ENCODE measurements around the gene HSP90AB1. TPM values are rescaled to one million over a fixed set of nuclear protein-coding genes. Genes with fewer than 3 reads are reported as not detected.

HSP90AB1 gene
- total RNA-seq, 1 donor from 2014 or later = 1,294 TPM

DNA sequence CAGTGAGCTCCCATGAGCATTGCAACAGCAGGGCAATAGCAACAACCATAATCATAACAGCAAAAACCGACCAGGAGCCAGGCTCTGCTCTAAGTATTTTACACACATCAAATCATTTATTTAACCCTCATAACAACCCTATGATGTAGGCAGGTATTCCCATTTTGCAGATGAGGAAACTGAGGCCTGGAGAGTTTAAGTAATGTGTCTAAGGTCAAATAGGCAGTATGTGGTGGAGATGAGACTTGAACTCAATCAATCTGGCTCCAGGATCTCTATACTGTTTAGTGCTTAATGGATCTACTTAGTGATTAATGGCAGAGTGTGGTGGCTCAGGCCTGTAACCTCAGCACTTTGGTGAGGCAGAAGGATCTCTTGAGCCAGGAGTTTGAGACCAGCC lies 26.7 kb downstream of the HSP90AB1 start:
- Histone ChIP-seq H3K36me3 (ENCODE audit: control insufficient read depth, insufficient read depth, low read length) (no peaks in the 10 kb centered on the region), H3K4me3 (ENCODE audit: low read depth, low read length) (no peak overlapping the region), H3K27me3 (ENCODE audit: control insufficient read depth, insufficient read depth, low read length) (peaks cover 78% of the 10 kb centered on the region)
- TF ChIP-seq, protein P1, sequence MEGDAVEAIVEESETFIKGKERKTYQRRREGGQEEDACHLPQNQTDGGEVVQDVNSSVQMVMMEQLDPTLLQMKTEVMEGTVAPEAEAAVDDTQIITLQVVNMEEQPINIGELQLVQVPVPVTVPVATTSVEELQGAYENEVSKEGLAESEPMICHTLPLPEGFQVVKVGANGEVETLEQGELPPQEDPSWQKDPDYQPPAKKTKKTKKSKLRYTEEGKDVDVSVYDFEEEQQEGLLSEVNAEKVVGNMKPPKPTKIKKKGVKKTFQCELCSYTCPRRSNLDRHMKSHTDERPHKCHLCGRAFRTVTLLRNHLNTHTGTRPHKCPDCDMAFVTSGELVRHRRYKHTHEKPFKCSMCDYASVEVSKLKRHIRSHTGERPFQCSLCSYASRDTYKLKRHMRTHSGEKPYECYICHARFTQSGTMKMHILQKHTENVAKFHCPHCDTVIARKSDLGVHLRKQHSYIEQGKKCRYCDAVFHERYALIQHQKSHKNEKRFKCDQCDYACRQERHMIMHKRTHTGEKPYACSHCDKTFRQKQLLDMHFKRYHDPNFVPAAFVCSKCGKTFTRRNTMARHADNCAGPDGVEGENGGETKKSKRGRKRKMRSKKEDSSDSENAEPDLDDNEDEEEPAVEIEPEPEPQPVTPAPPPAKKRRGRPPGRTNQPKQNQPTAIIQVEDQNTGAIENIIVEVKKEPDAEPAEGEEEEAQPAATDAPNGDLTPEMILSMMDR (IDR thresholded peaks at IDR 0.05; ENCODE audit: insufficient read depth, low read length, poor library complexity, severe bottlenecking) = no peak
- DNase-seq (ENCODE audit: low read depth) = no peak

DNA sequence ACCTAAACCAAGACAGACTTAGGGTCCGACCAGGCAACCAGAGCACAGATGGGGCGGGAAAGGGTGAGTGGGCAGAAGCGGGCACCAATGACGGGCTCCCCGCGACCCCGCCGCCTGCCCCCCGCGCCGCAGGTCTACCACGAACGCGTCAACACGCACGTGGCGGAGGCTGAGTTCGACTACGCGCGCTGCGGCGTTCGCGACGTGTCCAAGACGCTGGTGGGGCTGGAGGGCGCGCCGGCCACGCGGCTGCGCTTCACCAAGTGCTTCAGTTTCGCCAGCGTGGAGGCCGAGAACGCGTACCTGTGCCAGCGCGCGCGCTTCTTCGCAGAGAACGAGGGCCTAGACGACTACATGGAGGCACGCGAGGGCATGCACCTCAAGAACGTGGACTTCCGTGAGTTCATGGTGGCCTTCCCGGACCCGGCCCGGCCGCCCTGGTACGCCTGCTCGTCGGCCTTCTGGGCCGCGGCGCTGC lies 28.4 kb downstream of the HSP90AB1 start:
- no peak for DNase-seq (ENCODE audit: low read depth)
- H3K27me3 ChIP-seq (ENCODE audit: control insufficient read depth, insufficient read depth, low read length) = peaks cover 63% of the 10 kb centered on the region
- TF ChIP-seq, protein P1 (IDR thresholded peaks at IDR 0.05; ENCODE audit: insufficient read depth, low read length, poor library complexity, severe bottlenecking) = no peak
- no peak overlapping the region for H3K4me3 ChIP-seq (ENCODE audit: low read depth, low read length)
- no peaks in the 10 kb centered on the region for H3K36me3 ChIP-seq (ENCODE audit: control insufficient read depth, insufficient read depth, low read length)

DNA sequence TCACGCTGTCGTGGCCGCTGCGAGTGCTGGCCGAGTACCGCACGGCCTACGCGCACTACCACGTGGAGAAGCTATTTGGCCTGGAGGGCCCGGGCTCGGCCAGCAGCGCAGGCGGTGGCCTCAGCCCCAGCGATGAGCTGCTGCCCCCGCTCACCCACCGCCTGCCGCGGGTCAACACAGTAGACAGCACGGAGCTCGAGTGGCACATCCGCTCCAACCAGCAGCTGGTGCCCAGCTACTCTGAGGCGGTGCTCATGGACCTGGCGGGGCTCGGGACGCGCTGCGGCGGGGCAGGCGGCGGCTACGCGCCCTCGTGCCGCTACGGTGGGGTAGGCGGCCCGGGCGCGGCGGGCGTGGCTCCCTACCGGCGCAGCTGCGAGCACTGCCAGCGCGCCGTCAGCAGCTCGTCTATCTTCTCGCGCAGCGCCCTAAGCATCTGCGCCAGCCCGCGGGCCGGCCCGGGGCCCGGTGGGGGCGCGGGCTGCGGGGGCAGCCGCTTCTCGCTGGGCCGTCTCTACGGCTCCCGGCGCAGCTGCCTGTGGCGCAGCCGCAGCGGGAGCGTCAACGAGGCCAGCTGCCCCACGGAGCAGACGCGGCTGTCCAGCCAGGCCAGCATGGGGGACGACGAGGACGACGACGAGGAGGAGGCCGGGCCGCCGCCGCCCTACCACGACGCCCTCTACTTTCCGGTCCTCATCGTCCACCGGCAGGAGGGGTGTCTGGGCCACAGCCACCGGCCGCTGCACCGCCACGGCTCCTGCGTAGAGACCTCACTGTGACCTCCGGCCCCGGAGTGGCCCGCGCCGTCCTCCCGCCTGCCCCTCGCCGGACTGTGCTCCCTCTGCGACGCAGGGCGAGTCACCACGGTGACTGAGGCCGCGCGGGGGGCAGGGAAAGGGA lies 29.1 kb downstream of the HSP90AB1 start:
- DNase-seq (ENCODE audit: low read depth) = no peak
- no peaks in the 10 kb centered on the region for H3K36me3 ChIP-seq (ENCODE audit: control insufficient read depth, insufficient read depth, low read length)
- H3K4me3 ChIP-seq (ENCODE audit: low read depth, low read length) = no peak overlapping the region
- H3K27me3 ChIP-seq (ENCODE audit: control insufficient read depth, insufficient read depth, low read length) = peaks cover 66% of the 10 kb centered on the region
- TF ChIP-seq, protein P1 (IDR thresholded peaks at IDR 0.05; ENCODE audit: insufficient read depth, low read length, poor library complexity, severe bottlenecking) = no peak

DNA sequence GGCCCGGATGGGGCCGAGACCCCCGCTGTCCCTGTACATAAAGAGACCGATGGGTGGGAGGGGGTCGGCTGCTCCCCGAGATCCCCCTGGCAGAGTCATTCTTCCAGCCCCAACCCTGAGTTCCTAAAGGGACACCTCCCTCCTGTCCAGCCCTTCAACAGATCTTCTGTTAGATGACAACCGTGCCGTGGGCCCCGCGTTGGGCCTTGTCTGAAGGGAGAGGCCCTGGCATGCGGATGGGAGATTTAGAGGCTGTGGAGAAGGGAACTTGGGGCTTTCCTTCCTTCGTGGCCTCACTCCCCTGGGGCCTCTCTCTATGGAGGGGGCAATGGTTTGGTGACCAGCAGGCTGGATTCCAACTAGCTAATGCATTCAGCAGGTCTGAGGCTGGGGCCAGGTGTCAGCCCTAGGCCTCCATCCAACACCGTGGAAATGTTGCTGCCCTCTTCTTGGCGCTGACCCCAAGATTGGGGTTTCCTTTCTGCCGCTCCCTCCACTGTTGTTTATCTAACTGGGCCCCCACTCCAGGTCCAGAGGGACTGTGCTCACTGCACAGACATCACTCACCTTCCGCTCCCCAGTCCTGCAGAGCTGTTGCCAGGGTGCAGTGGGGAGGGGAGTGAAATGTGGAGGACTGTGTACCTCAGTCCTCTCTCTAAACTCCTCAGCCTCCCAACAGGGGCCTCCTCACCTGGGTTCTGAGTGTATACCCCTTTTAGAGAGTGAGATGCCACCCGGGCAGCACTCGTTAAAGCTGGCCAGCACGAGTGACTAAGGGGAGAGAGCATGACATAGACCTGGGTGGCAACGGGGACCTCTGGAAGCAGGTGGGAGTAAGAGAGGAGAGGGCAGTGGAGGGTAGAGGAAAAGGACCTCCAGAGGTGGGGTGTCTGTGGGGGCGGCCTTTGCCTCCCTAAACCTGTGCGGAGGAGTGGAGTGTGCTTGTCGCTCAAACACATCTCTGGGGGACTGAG lies 30.1 kb downstream of the HSP90AB1 start:
- H3K27me3 ChIP-seq (ENCODE audit: control insufficient read depth, insufficient read depth, low read length) = peaks cover 57% of the 10 kb centered on the region
- TF ChIP-seq, protein P1 (IDR thresholded peaks at IDR 0.05; ENCODE audit: insufficient read depth, low read length, poor library complexity, severe bottlenecking) = no peak
- no peak overlapping the region for H3K4me3 ChIP-seq (ENCODE audit: low read depth, low read length)

DNA sequence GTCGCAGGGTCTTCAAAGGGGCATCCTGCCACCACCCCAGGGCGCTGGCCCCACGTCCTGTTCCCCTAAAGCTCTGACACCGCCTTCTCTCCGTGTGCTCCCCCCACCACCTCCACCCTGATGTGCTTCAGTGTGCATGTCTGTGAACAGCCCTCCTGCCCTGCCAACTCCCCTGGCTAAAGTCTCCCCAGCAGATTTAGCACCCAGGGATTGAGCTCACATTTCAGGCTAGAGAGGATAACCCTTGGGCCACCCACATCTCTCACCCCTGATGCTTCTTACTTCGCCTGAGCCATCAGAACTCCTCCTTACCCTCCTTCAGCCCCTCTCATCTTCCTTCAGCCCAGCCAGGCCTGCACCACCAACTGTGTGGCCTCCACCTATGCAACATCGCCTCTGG lies 30.9 kb downstream of the HSP90AB1 start:
- Histone ChIP-seq H3K36me3 (ENCODE audit: control insufficient read depth, insufficient read depth, low read length) (no peaks in the 10 kb centered on the region), H3K27me3 (ENCODE audit: control insufficient read depth, insufficient read depth, low read length) (peaks cover 55% of the 10 kb centered on the region), H3K4me3 (ENCODE audit: low read depth, low read length) (no peak overlapping the region)
- TF ChIP-seq, protein P1 (IDR thresholded peaks at IDR 0.05; ENCODE audit: insufficient read depth, low read length, poor library complexity, severe bottlenecking) = no peak
- DNase-seq (ENCODE audit: low read depth) = no peak

More for the DNA sequence above, 30.1 kb downstream of the HSP90AB1 start:
- no peaks in the 10 kb centered on the region for H3K36me3 ChIP-seq (ENCODE audit: control insufficient read depth, insufficient read depth, low read length)
- DNase-seq (ENCODE audit: low read depth) = no peak

Data from kidney epithelial cell (primary cell).